CD4-positive, CD25-positive, alpha-beta regulatory T cell (primary cell): ENCODE data around the gene NDUFAF8. TPM values are rescaled to one million over a fixed set of nuclear protein-coding genes. Genes with fewer than 3 reads are reported as not detected.

Experiments used
- ATAC-seq, 2 donors: fragments of 150-1000 bp; cut with Tn5 transposase; one replicate each; pipeline ENCODE4 v1.10.0; 2021; ENCODE audit warnings: low read depth in 2 of 2, moderate number of reproducible peaks in 2 of 2, moderate library complexity in 1 of 2
- DNase-seq, 3 donors: peaks; one replicate each; pipeline versions ENCODE4 v3.0.0 to v3.0.0-alpha.2; 2012 to 2022; ENCODE audit warnings: mixed read lengths in 1 of 3
- H3K27ac ChIP-seq: one replicate; pipeline ENCODE4 v1.7.0; 2013; ENCODE audit warnings: mild to moderate bottlenecking, low read length; ENCODE audit not compliant: insufficient read depth, poor library complexity, severe bottlenecking
- H3K27me3 ChIP-seq: one replicate; pipeline ENCODE4 v1.7.0; 2013; ENCODE audit warnings: low read length; ENCODE audit not compliant: control insufficient read depth, insufficient read depth
- H3K36me3 ChIP-seq: one replicate; pipeline ENCODE4 v1.7.0; 2013; ENCODE audit warnings: mild to moderate bottlenecking, low read length, moderate library complexity; ENCODE audit not compliant: control insufficient read depth, insufficient read depth
- H3K4me1 ChIP-seq: 2 replicates; pipeline ENCODE4 v1.7.0; 2013; ENCODE audit warnings: mild to moderate bottlenecking, low read length; ENCODE audit not compliant: insufficient read depth, control insufficient read depth, poor library complexity, severe bottlenecking
- H3K4me3 ChIP-seq: one replicate; pipeline ENCODE4 v1.7.0; 2013; ENCODE audit warnings: low read depth, mild to moderate bottlenecking, low read length, moderate library complexity
- H3K9me3 ChIP-seq, 2 experiments: 1 replicate in 1 of 2; 2 replicates in 1 of 2; pipeline ENCODE4 v1.7.0; 2013; ENCODE audit warnings: low read length in 2 of 2, mild to moderate bottlenecking in 1 of 2, moderate library complexity in 1 of 2; ENCODE audit not compliant: control insufficient read depth in 2 of 2
- H3K27ac Mint-ChIP-seq, 3 donors: one replicate each; pipeline ENCODE4 v1.8.0; 2020 to 2022; ENCODE audit warnings: mild to moderate bottlenecking in 3 of 3, mixed read lengths in 3 of 3, moderate library complexity in 2 of 3
- H3K27me3 Mint-ChIP-seq: one replicate; pipeline ENCODE4 v1.8.0; 2022; ENCODE audit warnings: mild to moderate bottlenecking, mixed read lengths
- H3K36me3 Mint-ChIP-seq: one replicate; pipeline ENCODE4 v1.8.0; 2020; ENCODE audit warnings: mixed read lengths
- H3K4me1 Mint-ChIP-seq, 4 donors: one replicate each; pipeline ENCODE4 v1.8.0; 2020 to 2022; ENCODE audit warnings: mixed read lengths in 4 of 4, mild to moderate bottlenecking in 1 of 4
- H3K4me3 Mint-ChIP-seq, 4 donors: one replicate each; pipeline ENCODE4 v1.8.0; 2020 to 2022; ENCODE audit warnings: mild to moderate bottlenecking in 4 of 4, mixed read lengths in 4 of 4, moderate library complexity in 3 of 4
- H3K9me3 Mint-ChIP-seq, 7 donors: one replicate each; pipeline ENCODE4 v1.8.0; 2020 to 2022; ENCODE audit warnings: mixed read lengths in 7 of 7, mild to moderate bottlenecking in 3 of 7, moderate library complexity in 2 of 7
- polyA plus RNA-seq, 4 donors: library from polyadenylated mRNA; unstranded; fragments of 300-500 nt; fragmentation: Illumina TruSeq; gene quantifications; one replicate each; pipeline ENCODE4 v1.2.3, GENCODE V29; 2021
- total RNA-seq: library from RNA; stranded (reverse); gene quantifications from one replicate; pipeline ENCODE4 v1.2.3, GENCODE V29; 2022

NDUFAF8 gene
- total and polyA plus RNA-seq, 5 donors from 2014 or later = 34.8 to 83.2 (median 74.7) TPM

DNA sequence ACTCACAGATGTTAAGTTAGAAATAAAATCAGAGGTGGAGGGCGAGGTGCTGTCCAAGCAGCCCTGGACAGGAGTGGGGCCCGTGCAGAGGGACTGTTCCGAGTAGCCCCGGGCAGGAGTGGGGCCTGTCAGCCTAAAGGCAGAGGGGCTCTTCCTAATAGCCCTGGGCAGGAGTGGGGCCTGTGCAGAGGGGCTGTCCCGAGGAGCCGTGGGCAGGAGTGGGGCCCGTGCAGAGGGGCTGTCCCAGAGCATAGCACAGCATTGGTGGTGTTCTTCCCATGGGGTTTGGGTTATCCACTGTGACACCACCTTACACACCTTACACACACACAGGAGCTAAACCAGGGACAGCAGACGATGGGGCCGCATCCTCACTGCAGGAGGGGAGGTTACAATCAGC is 26.8 kb upstream of the NDUFAF8 start:
- no peaks in the 10 kb centered on the region for H3K9me3 Mint-ChIP-seq
- no peak overlapping the region for H3K4me3 Mint-ChIP-seq
- H3K27ac ChIP-seq = no peak overlapping the region
- H3K27ac Mint-ChIP-seq = no peak overlapping the region
- no peaks in the 10 kb centered on the region for H3K27me3 Mint-ChIP-seq
- ATAC-seq (no peak), DNase-seq (no peak)
- peaks cover 0 to 6% (median 3%) of the 10 kb centered on the region in 4 donors for H3K4me1 Mint-ChIP-seq
- no peaks in the 10 kb centered on the region for H3K9me3 ChIP-seq
- no peaks in the 10 kb centered on the region for H3K4me1 ChIP-seq
- no peaks in the 10 kb centered on the region for H3K36me3 ChIP-seq
- no peaks in the 10 kb centered on the region for H3K27me3 ChIP-seq
- H3K4me3 ChIP-seq = no peak overlapping the region
- H3K36me3 Mint-ChIP-seq = peaks cover 8% of the 10 kb centered on the region

DNA sequence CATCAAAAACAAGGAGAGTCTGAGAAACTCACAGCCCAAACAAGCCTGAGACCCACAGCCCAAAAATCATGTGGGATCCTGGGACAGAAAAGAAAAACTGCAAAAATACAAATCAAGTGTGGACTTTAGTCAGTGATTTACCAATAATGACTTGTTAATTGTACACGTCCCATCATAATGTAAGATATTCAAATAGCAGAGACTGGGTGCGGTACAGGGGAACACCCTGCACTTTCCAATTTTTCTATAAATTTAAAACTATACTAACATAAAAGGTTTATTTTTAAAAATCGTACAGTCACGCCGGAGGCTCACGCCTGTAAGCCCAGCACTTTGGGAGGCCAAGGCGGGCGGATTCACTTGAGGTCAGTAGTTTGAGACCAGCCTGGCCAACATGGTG is 25.1 kb upstream of the NDUFAF8 start:
- Mint-ChIP-seq H3K9me3 (no peaks in the 10 kb centered on the region), H3K27ac (no peak overlapping the region), H3K27me3 (no peaks in the 10 kb centered on the region), H3K4me1 (peaks cover 0 to 6% (median 3%) of the 10 kb centered on the region in 4 donors), H3K36me3 (peaks cover 8% of the 10 kb centered on the region), H3K4me3 (no peak overlapping the region)
- Histone ChIP-seq H3K36me3 (no peaks in the 10 kb centered on the region), H3K27me3 (no peaks in the 10 kb centered on the region), H3K4me3 (no peak overlapping the region), H3K9me3 (no peaks in the 10 kb centered on the region), H3K27ac (no peak overlapping the region), H3K4me1 (no peaks in the 10 kb centered on the region)
- DNase-seq = no peak
- no peak for ATAC-seq

DNA sequence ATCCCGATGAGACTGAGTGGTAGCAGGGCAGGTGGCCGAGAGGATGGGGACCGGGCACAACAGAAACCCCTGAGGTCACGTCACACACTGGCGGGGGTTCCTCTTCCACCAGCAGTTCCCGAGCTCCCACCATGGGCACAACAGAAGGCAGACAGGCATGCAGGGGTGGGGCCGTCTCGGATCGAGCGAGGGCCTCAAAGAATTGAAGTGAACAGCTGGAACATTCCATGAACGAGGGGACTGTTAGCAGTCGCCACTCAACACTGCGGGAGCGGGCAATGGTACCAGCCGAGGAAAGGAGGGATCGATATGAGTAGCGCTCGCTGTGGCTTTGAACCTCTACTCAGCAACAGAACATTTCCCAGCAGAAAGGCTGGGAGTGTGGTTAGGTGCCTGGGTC is 21.6 kb upstream of the NDUFAF8 start:
- Histone ChIP-seq H3K27ac (no peak overlapping the region), H3K4me3 (no peak overlapping the region), H3K27me3 (no peaks in the 10 kb centered on the region), H3K4me1 (peaks cover 13% of the 10 kb centered on the region), H3K36me3 (no peaks in the 10 kb centered on the region), H3K9me3 (no peaks in the 10 kb centered on the region)
- Mint-ChIP-seq H3K4me3 (peak overlapping the region in 1 of 4 donors; percentile 32), H3K27ac (no peak overlapping the region), H3K27me3 (no peaks in the 10 kb centered on the region), H3K9me3 (no peaks in the 10 kb centered on the region), H3K36me3 (peaks cover 8% of the 10 kb centered on the region), H3K4me1 (peaks cover 4 to 6% (median 5%) of the 10 kb centered on the region in 4 donors)
- DNase-seq (no peak), ATAC-seq (no peak)

DNA sequence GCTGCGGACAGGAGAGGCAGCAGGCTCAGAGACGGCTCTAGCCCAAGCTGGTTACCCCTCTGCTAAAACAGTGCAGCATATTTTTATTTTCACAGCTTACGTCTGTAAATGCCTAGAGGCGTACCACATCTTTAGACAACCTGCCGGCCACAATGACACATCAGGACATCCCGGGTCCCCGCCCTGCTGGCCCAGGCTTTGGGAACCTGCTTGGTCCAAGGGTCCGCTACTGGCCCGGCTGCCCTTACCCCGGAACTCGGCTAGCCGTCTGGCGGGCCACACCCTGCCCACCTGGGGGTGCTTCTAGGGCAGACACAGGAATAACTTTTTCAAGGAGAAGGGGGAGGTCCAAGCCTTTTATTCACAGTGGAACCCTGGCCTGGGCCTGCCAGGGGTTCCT is 20.7 kb upstream of the NDUFAF8 start:
- peaks cover 8% of the 10 kb centered on the region for H3K36me3 Mint-ChIP-seq
- Histone ChIP-seq H3K4me1 (peaks cover 17% of the 10 kb centered on the region), H3K4me3 (no peak overlapping the region), H3K27ac (no peak overlapping the region), H3K27me3 (no peaks in the 10 kb centered on the region), H3K36me3 (no peaks in the 10 kb centered on the region), H3K9me3 (no peaks in the 10 kb centered on the region)
- ATAC-seq (no peak), DNase-seq (no peak)
- no peaks in the 10 kb centered on the region for H3K9me3 Mint-ChIP-seq
- peak overlapping the region in 1 of 4 donors; percentile 47 for H3K4me3 Mint-ChIP-seq
- no peaks in the 10 kb centered on the region for H3K27me3 Mint-ChIP-seq
- peaks cover 0 to 11% (median 4%) of the 10 kb centered on the region in 4 donors for H3K4me1 Mint-ChIP-seq
- H3K27ac Mint-ChIP-seq = no peak overlapping the region

DNA sequence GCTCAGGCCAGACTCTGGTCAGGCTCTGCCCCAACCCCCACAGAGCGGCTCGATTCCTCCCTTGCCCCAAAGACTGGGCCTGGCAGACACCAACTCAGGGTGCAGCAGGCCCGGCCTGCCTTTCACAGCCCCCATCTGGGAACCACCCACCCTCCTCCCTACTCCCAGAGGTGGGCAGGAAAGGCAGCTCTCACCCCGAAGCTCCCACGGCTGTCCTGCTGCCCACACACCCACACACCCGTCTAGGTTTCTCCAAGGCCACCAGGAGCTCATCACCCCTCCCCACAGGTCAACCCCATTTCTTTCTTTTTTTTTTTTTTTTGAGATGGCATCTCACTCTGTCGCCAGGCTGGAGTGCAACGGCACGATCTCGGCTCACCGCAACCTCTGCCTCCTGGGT is 20.1 kb upstream of the NDUFAF8 start:
- H3K9me3 ChIP-seq = no peaks in the 10 kb centered on the region
- Mint-ChIP-seq H3K27ac (no peak overlapping the region), H3K9me3 (no peaks in the 10 kb centered on the region), H3K4me1 (peaks cover 0 to 16% (median 8%) of the 10 kb centered on the region in 4 donors), H3K27me3 (no peaks in the 10 kb centered on the region), H3K4me3 (peak overlapping the region in 2 of 4 donors; percentile 21 to 47), H3K36me3 (peaks cover 8% of the 10 kb centered on the region)
- no peaks in the 10 kb centered on the region for H3K27me3 ChIP-seq
- H3K27ac ChIP-seq = no peak overlapping the region
- no peak overlapping the region for H3K4me3 ChIP-seq
- no peak for ATAC-seq
- H3K4me1 ChIP-seq = peaks cover 21% of the 10 kb centered on the region
- no peak for DNase-seq
- no peaks in the 10 kb centered on the region for H3K36me3 ChIP-seq

DNA sequence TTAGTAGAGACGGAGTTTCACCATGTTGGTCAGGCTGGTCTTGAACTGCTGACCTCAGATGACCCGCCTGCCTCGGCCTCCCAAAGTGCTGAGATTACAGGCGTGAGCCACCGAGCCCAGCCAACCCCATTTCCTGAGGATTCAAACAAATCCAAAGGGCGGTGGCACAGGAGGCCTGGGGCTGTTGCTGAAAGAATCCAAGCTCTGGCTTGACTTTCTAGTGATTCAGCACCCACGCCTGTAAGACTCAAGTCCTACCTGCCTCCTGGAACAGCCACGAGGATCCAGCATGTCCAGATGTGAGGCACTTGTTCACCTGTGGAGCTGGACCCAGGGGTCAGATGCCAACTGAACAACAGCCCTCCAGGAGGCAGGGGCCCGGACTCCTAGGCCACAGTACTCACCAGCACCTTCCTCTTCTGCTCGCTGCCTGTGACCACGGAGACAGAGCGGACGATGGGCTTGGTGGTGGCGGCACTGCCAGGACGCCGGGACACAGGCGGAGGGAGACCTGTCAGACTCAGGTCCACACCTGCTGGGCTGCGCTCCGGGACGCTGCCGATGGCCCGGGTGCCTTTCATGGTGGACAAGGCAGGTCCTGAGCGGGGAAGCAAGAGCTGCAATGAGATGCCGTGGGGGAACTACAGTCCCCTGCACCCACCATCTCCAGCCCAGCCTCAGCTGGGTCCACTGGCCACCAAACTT is 19.5 kb upstream of the NDUFAF8 start:
- Mint-ChIP-seq H3K27ac (no peak overlapping the region), H3K4me1 (peaks cover 0 to 17% (median 8%) of the 10 kb centered on the region in 4 donors), H3K4me3 (peak overlapping the region in 1 of 4 donors; percentile 5), H3K9me3 (no peaks in the 10 kb centered on the region), H3K36me3 (peaks cover 8% of the 10 kb centered on the region), H3K27me3 (no peaks in the 10 kb centered on the region)
- no peaks in the 10 kb centered on the region for H3K9me3 ChIP-seq
- no peaks in the 10 kb centered on the region for H3K36me3 ChIP-seq
- no peak overlapping the region for H3K4me3 ChIP-seq
- peaks cover 21% of the 10 kb centered on the region for H3K4me1 ChIP-seq
- DNase-seq (no peak), ATAC-seq (no peak)
- H3K27me3 ChIP-seq = no peaks in the 10 kb centered on the region
- H3K27ac ChIP-seq = no peak overlapping the region

DNA sequence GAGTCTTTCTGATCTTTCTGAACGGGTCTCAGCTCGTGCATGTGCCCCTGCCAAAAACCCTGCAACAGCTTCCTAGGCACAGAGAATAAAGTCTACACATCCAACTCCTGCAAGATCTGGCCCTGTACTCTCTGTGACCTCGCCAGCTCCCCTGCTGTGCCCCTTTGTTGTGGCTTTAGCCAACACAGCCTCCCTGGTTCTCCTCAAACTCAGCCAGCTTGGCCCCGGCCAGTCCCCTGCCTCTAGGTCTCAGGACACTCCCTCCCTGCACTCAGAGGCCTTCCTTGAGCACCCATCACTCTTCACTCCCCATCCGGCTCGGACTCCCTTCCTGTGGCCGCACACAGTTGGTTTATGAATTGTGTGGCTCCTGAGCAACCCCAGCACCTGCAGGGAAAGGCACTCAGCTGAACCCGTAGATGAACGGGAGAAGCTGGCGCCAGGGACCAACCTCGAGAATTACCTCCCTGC is 17.7 kb upstream of the NDUFAF8 start:
- peaks cover 0 to 17% (median 8%) of the 10 kb centered on the region in 4 donors for H3K4me1 Mint-ChIP-seq
- DNase-seq (no peak), ATAC-seq (no peak)
- Histone ChIP-seq H3K27ac (no peak overlapping the region), H3K4me1 (peaks cover 21% of the 10 kb centered on the region), H3K9me3 (no peaks in the 10 kb centered on the region), H3K36me3 (no peaks in the 10 kb centered on the region), H3K4me3 (no peak overlapping the region), H3K27me3 (no peaks in the 10 kb centered on the region)
- no peak overlapping the region for H3K27ac Mint-ChIP-seq
- peaks cover 8% of the 10 kb centered on the region for H3K36me3 Mint-ChIP-seq
- H3K4me3 Mint-ChIP-seq = peak overlapping the region; percentile 62 to 74 (median 67)
- H3K27me3 Mint-ChIP-seq = no peaks in the 10 kb centered on the region
- no peaks in the 10 kb centered on the region for H3K9me3 Mint-ChIP-seq
